GM12878 (cell line): Measurements from ENCODE around the gene NEMP2. TPM values are rescaled to one million over a fixed set of nuclear protein-coding genes. Genes with fewer than 3 reads are reported as not detected.
A peak's percentile ranks its signal among the peaks of the same experiment; 100 is the strongest.

Experiments
- ATAC-seq: fragments of 200-7000 bp; cut with Tn5 transposase; 3 replicates; pipeline ENCODE4 v1.9.1; 2020; ENCODE audit warnings: mild to moderate bottlenecking, moderate library complexity
- BruUV-seq: library from RNA; stranded (reverse); fragments of 400-500 nt; replicated peaks from 2 replicates; lab custom pipeline; 2021; lab: Mats Ljungman, UMichigan
- CTCF ChIA-PET: fragments of 300-600 bp; sonication (Branson Sonifier 250); formaldehyde crosslinking; extraction: SDS; loops from one replicate; lab custom pipeline; 2021; ENCODE audit warnings: inconsistent platforms; lab: Yijun Ruan, JAX
- POLR2A ChIA-PET: fragments of 350-600 bp; formaldehyde crosslinking; extraction: SDS; loops from one replicate; lab custom pipeline; 2021; ENCODE audit warnings: inconsistent platforms; lab: Charles Lee
- RAD21 ChIA-PET: fragments of 300-600 bp; sonication (Branson Sonifier 250); formaldehyde crosslinking; loops from one replicate; lab custom pipeline; 2023; ENCODE audit warnings: antibody characterized with exemption; ENCODE audit not compliant: unreplicated experiment; lab: Charles Lee
- SMC1A ChIA-PET: fragments of 300-600 bp; sonication (Branson Sonifier 250); formaldehyde crosslinking; loops from one replicate; lab custom pipeline; 2023; ENCODE audit not compliant: unreplicated experiment, uncharacterized antibody; lab: Charles Lee
- DNase-seq: peaks from one replicate; pipeline ENCODE4 v3.0.0-alpha.2; 2011; ENCODE audit warnings: low read depth, low spot score
- FAIRE-seq: peaks from 3 replicates; lab custom pipeline; 2011; peaks lifted over from hg19 to GRCh38; lab: Jason Lieb, UNC
- H2AFZ ChIP-seq: 2 replicates; pipeline ENCODE4 v1.6.0; 2011; ENCODE audit warnings: low read depth, low read length, control low read depth; ENCODE audit not compliant: control insufficient read depth
- H3K27ac ChIP-seq: 2 replicates; pipeline ENCODE4 v1.5.1; 2011; ENCODE audit warnings: control low read depth; ENCODE audit not compliant: control insufficient read depth, insufficient read depth
- H3K27me3 ChIP-seq, 2 experiments: replicated peaks in 1 of 2; 2 replicates each; pipeline versions ENCODE4 v1.6.0 to v1.6.1; 2011; ENCODE audit warnings: low read length in 1 of 2; ENCODE audit not compliant: control insufficient read depth in 2 of 2, insufficient read depth in 2 of 2
- H3K36me3 ChIP-seq, 2 experiments: 2 replicates each; pipeline ENCODE4 v1.5.1; 2011; ENCODE audit warnings: low read length in 1 of 2; ENCODE audit not compliant: control insufficient read depth in 2 of 2, insufficient read depth in 2 of 2
- H3K4me1 ChIP-seq: 2 replicates; pipeline ENCODE4 v1.6.1; 2011; ENCODE audit warnings: mild to moderate bottlenecking, low read length, moderate library complexity, mixed read lengths; ENCODE audit not compliant: control insufficient read depth, insufficient read depth
- H3K4me2 ChIP-seq: 2 replicates; pipeline ENCODE4 v1.6.0; 2011; ENCODE audit warnings: control low read depth; ENCODE audit not compliant: control insufficient read depth, insufficient read depth
- H3K4me3 ChIP-seq: fragments of 200-600 bp; sonication (generic); 2 replicates; pipeline ENCODE4 v1.5.1; 2016
- H3K79me2 ChIP-seq: 2 replicates; pipeline ENCODE4 v1.6.0; 2011; ENCODE audit warnings: low read length; ENCODE audit not compliant: control insufficient read depth, insufficient read depth
- H3K9ac ChIP-seq: 2 replicates; pipeline ENCODE4 v1.8.0; 2011; ENCODE audit warnings: low read length, control low read depth, mixed read lengths; ENCODE audit not compliant: control insufficient read depth, insufficient read depth
- H3K9me3 ChIP-seq: replicated peaks from 3 replicates; pipeline ENCODE4 v1.5.1; 2011; ENCODE audit warnings: mild to moderate bottlenecking, low read length; ENCODE audit not compliant: control insufficient read depth, insufficient read depth
- H4K20me1 ChIP-seq: 2 replicates; pipeline ENCODE4 v1.6.0; 2011; ENCODE audit not compliant: control insufficient read depth, insufficient read depth
- BMI1 ChIP-seq: fragments of 450-650 bp; IDR thresholded peaks from 2 replicates; pipeline ENCODE4 v1.6.1; 2016; ENCODE audit warnings: mild to moderate bottlenecking, moderate library complexity, borderline replicate concordance
- POU2F2 ChIP-seq: IDR thresholded peaks from 3 replicates; pipeline ENCODE4 v1.6.1; 2011; ENCODE audit warnings: low read depth, mild to moderate bottlenecking, low read length, borderline replicate concordance
- STAT3 ChIP-seq: IDR thresholded peaks from 2 replicates; pipeline ENCODE4 v1.6.1; 2011; ENCODE audit warnings: low read depth, low read length, improper control_type of control experiment
- ZNF24 ChIP-seq: fragments of 450-650 bp; IDR thresholded peaks from 2 replicates; pipeline ENCODE4 v1.6.1; 2017; ENCODE audit warnings: antibody characterized with exemption, mild to moderate bottlenecking
- WGBS: methylation state at CpG from one replicate; pipeline ENCODE4 v1.1.6; 2016; ENCODE audit warnings: low lambda C conversion rate; ENCODE audit not compliant: insufficient replicate concordance, insufficient coverage; ENCODE audit errors: missing lambda C conversion rate; 5-methylcytosine and 5-hydroxymethylcytosine counted together
- in situ Hi-C: fragments of 300-500 bp; cut with MboI; formaldehyde crosslinking; loops from 9 replicates; pipeline ENCODE4 v1.14.3; 2018; ENCODE audit warnings: mixed read lengths
- intact Hi-C: fragments of 100-400 bp; cut with micrococcal nuclease; formaldehyde crosslinking; loops from one replicate; pipeline ENCODE4 v1.14.2; 2022; ENCODE audit not compliant: unreplicated experiment
- polyA plus RNA-seq, 11 experiments: library from polyadenylated mRNA; depleted of rRNA in 4 of 11; unstranded in 6 of 11; stranded (reverse) in 5 of 11; fragments of >200 nt; fragmentation: Nextera tagmentation in 4 of 11; fragmentation: Illumina TruSeq in 1 of 11; extraction: Ambion mirVana in 4 of 11; extraction: Trizol in 1 of 11; gene quantifications; 1 replicate in 1 of 11; 2 replicates in 10 of 11; pipeline versions ENCODE4 v1.2.1 to v1.2.3, GENCODE V29; 2011 to 2016; ENCODE audit warnings: inconsistent platforms in 2 of 11, missing spikeins in 2 of 11, low read depth in 1 of 11
- total RNA-seq, 4 experiments: library from RNA; depleted of rRNA in 3 of 4; stranded (reverse); fragments of >200 nt in 3 of 4; fragmentation: Illumina TruSeq in 1 of 4; extraction: Trizol in 1 of 4; gene quantifications; 2 replicates each; pipeline versions ENCODE4 v1.2.1 to v1.2.3, GENCODE V29; 2013 to 2021
- TF ChIP-seq, protein P1 (sequence below): fragments of 450-650 bp; IDR thresholded peaks from 2 replicates; pipeline ENCODE4 v1.6.1; 2017; ENCODE audit warnings: low read depth, mild to moderate bottlenecking, moderate library complexity

NEMP2 gene
- total and polyA plus RNA-seq, 10 of the 15 experiments (the other 5 are each of a cell fraction or from before 2014, with no cell fraction given): 2.3 to 14.0 (median 8.1) TPM

DNA sequence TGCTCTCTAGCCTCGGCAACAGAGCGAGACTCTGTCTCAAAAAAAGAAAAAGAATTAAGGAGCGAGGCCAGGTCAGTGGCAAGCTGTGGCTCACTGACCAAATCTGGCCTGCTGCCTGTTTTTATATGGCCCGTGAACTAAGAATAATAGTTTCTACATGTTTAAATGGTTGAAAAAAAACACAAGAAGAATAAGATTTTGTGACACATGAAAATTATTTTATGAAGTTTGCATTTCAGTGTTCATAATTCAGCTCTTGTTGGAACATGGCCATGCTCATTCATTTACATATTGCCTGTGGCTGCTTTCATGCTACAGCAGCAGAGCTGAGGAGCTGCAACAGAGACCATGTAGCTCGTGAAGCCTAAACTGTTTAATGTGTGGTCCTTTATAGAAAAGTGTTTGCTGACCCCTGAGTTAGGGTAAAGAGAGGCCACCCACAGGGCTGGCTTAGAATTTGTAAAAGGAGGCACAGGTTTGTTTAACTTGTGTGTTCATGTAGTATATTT is 66.9 kb downstream of the NEMP2 start:
- ChIA-PET CTCF (interaction anchor here (1.3 kb wide), 1 partner anchor 20 kb away, joined by 4 read pairs; no protein-coding TSS in a partner anchor), RAD21 (interaction anchor here (0.8 to 1.4 kb wide), 4 partner anchors 35 to 212 kb away, joined by 3 to 6 read pairs (median 3); no protein-coding TSS in a partner anchor), SMC1A (interaction anchor here (0.8 to 1.5 kb wide), 5 partner anchors 11 to 123 kb away, joined by 3 to 5 read pairs (median 3); no protein-coding TSS in a partner anchor), POLR2A (no interaction called here)
- H3K27me3 ChIP-seq: no peaks in the 10 kb centered on the region
- H4K20me1 ChIP-seq: no peaks in the 10 kb centered on the region
- no peak for TF ChIP-seq STAT3
- peak; percentile 65; the same call in 1 of the 3 replicates for TF ChIP-seq POU2F2
- TF ChIP-seq ZNF24: no peak
- peak overlapping the region; percentile 10; the same call in 1 of the 2 replicates for H3K9ac ChIP-seq
- intact Hi-C loops (no loop called here), in situ Hi-C loops (no loop called here)
- H3K4me1 ChIP-seq: peaks cover 62% of the 10 kb centered on the region
- DNase-seq (no peak), ATAC-seq (peak; percentile 66), FAIRE-seq (peak; percentile 18)
- H2AFZ ChIP-seq: no peak overlapping the region; the same call in 1 of the 2 replicates
- peak overlapping the region; percentile 82 for H3K27ac ChIP-seq
- 2% methylated on average over 5 of the region's 5 CpGs for WGBS
- peak overlapping the region; percentile 11; the same call in 1 of the 2 replicates for H3K4me3 ChIP-seq
- no peaks in the 10 kb centered on the region; the same call in 1 of the 3 replicates for H3K9me3 ChIP-seq
- H3K4me2 ChIP-seq: peak overlapping the region; percentile 92
- no TSS peak for BruUV-seq
- H3K79me2 ChIP-seq: peaks cover 42% of the 10 kb centered on the region
- peaks cover 0 to 5% of the 10 kb centered on the region in 2 experiments; a peak in 2 of 4 replicates for H3K36me3 ChIP-seq

GRCh38 chr2:190466819-190467446 is 67.6 kb downstream of the NEMP2 start:
- Histone ChIP-seq H3K9me3 (no peaks in the 10 kb centered on the region; the same call in 1 of the 3 replicates), H3K9ac (no peak overlapping the region), H4K20me1 (no peaks in the 10 kb centered on the region), H3K27ac (peak overlapping the region; percentile 82), H3K4me2 (peak overlapping the region; percentile 25; the same call in 1 of the 2 replicates), H3K4me3 (no peak overlapping the region), H3K36me3 (peaks cover 0 to 5% of the 10 kb centered on the region in 2 experiments; a peak in 2 of 4 replicates), H3K27me3 (no peaks in the 10 kb centered on the region), H3K4me1 (peaks cover 62% of the 10 kb centered on the region), H3K79me2 (peaks cover 43% of the 10 kb centered on the region), H2AFZ (no peak overlapping the region)
- BruUV-seq: no TSS peak
- TF ChIP-seq BMI1: peak; percentile 38; the same call in 1 of the 2 replicates
- TF ChIP-seq, protein P1, sequence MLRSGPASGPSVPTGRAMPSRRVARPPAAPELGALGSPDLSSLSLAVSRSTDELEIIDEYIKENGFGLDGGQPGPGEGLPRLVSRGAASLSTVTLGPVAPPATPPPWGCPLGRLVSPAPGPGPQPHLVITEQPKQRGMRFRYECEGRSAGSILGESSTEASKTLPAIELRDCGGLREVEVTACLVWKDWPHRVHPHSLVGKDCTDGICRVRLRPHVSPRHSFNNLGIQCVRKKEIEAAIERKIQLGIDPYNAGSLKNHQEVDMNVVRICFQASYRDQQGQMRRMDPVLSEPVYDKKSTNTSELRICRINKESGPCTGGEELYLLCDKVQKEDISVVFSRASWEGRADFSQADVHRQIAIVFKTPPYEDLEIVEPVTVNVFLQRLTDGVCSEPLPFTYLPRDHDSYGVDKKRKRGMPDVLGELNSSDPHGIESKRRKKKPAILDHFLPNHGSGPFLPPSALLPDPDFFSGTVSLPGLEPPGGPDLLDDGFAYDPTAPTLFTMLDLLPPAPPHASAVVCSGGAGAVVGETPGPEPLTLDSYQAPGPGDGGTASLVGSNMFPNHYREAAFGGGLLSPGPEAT: no peak
- ATAC-seq (no peak), FAIRE-seq (no peak), DNase-seq (no peak)
- POLR2A ChIA-PET: no interaction called here
- SMC1A ChIA-PET: interaction anchor here (0.8 to 1.5 kb wide), 4 partner anchors 10 to 37 kb away, joined by 3 to 5 read pairs (median 3); no protein-coding TSS in a partner anchor
- RAD21 ChIA-PET: interaction anchor here (0.8 to 1.4 kb wide), 4 partner anchors 34 to 213 kb away, joined by 3 to 6 read pairs (median 3); no protein-coding TSS in a partner anchor
- CTCF ChIA-PET: interaction anchor here (0.7 to 1.3 kb wide), 2 partner anchors 19 to 1441 kb away, joined by 3 to 4 read pairs; no protein-coding TSS in a partner anchor
- WGBS: 46% methylated on average over 5 of the region's 5 CpGs
- intact Hi-C loops: no loop called here
- in situ Hi-C loops: no loop called here
